ENCODE measurements around the gene ABAT.

The ABAT gene

DNA sequence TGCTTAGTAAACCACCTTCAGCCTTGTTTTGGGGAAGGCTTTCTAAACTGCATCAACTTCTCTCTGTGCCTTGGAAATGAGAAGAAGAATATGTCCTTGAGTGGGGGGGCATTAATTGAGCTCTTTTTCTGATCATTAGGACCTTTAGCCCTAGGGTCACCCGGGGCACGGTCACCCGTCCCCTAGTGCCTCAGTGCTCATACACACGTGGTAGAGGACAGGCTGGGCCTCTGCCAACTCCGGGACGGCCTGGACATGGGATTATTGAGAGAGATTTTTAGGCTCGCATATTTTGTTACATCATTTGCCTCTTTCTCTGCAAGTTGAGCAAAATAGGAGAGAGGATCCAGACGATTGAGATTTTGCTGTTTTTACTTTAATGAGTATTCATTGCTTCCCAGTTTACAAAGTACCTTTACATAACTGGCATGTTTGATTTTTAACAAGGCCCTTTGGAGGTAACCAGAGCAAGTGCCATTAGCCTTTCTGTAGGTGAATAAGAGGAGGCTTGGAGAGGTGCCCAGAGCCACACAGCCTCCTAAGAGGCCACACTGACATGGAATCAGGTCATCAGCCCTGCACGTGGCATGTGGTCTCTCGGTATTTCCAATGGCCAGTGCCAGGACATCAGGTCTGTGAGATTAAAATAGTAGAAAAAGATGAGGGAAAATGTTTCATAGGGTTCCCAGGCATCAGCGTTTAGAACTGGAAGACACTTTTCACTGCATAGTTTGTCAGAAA is 134.4 kb downstream of the ABAT start:
- Histone ChIP-seq H3K79me2 (ENCODE audit: insufficient read depth, low read length) (peaks cover 27% of the 10 kb centered on the region), H3K9me2 (replicated peaks; ENCODE audit: insufficient read depth, low read length) (no peaks in the 10 kb centered on the region), H3F3A (ENCODE audit: insufficient read depth) (no peaks in the 10 kb centered on the region), H4K20me1 (ENCODE audit: low read depth, low read length) (no peaks in the 10 kb centered on the region; the same call in 1 of the 2 replicates), H3K9ac (ENCODE audit: low read length) (no peak overlapping the region), H3K4me3 (ENCODE audit: insufficient read depth, low read length, poor library complexity, severe bottlenecking) (no peak overlapping the region), H3K4me2 (ENCODE audit: low read depth, low read length, poor library complexity, severe bottlenecking) (no peak overlapping the region), H3K9me3 (ENCODE audit: insufficient read depth, low read length) (no peaks in the 10 kb centered on the region), H3K27ac (ENCODE audit: low read depth, low read length) (no peak overlapping the region), H3K36me3 (ENCODE audit: low read length) (peaks cover 51% of the 10 kb centered on the region), H3K27me3 (ENCODE audit: low read length) (no peaks in the 10 kb centered on the region), H2AFZ (ENCODE audit: low read depth, low read length, severe bottlenecking) (no peak overlapping the region)
- TF ChIP-seq EZH2phosphoT487 (conservative IDR thresholded peaks at IDR 0.05; ENCODE audit: low read length), result no peak
- TF ChIP-seq, protein P1, sequence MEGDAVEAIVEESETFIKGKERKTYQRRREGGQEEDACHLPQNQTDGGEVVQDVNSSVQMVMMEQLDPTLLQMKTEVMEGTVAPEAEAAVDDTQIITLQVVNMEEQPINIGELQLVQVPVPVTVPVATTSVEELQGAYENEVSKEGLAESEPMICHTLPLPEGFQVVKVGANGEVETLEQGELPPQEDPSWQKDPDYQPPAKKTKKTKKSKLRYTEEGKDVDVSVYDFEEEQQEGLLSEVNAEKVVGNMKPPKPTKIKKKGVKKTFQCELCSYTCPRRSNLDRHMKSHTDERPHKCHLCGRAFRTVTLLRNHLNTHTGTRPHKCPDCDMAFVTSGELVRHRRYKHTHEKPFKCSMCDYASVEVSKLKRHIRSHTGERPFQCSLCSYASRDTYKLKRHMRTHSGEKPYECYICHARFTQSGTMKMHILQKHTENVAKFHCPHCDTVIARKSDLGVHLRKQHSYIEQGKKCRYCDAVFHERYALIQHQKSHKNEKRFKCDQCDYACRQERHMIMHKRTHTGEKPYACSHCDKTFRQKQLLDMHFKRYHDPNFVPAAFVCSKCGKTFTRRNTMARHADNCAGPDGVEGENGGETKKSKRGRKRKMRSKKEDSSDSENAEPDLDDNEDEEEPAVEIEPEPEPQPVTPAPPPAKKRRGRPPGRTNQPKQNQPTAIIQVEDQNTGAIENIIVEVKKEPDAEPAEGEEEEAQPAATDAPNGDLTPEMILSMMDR (IDR thresholded peaks at IDR 0.05; ENCODE audit: insufficient read depth, low read length, poor library complexity, severe bottlenecking), result no peak

DNA sequence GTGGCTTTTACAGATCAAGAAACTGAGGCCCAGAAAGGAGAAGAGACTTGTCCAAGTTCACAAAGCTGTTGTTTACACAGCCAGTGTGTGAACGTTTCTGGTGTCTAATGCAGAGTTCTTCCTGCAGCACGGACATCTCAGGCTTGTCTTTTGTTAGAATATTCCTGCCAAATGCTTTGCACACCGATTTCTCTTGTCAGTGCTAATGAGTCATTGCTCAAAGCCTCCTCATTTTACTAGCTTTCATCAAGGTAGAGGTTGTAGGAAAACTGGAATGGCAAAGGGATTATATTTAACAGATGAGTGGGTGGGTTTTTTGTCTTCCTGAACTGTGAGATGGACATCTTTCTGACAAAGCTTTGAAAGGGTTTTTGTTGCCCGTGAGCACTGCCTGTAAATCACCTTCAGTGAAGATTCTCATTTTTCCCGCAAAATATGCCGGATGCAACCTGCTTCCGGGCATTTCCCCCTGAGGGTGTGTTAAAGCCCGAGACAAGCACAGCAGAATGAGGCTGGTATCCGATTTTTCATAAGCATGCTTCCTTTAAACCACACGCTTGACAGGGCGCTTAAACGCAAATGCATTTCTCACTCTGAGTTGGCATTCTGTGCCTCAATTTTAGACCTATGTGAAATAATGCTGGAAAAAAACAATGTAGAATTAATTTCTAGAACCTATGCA is 137.9 kb downstream of the ABAT start:
- H3K9me3 ChIP-seq (ENCODE audit: insufficient read depth, low read length), result no peaks in the 10 kb centered on the region
- H3K27me3 ChIP-seq (ENCODE audit: low read length), result no peaks in the 10 kb centered on the region
- H3K27ac ChIP-seq (ENCODE audit: low read depth, low read length), result no peak overlapping the region
- no peak overlapping the region for H3K4me3 ChIP-seq (ENCODE audit: insufficient read depth, low read length, poor library complexity, severe bottlenecking)
- H3F3A ChIP-seq (ENCODE audit: insufficient read depth), result 0 out of 2 replicates have a peak, but pooled peaks cover 4% of the 10 kb centered on the region
- peaks cover 54% of the 10 kb centered on the region for H3K36me3 ChIP-seq (ENCODE audit: low read length)
- H3K79me2 ChIP-seq (ENCODE audit: insufficient read depth, low read length), result peaks cover 6% of the 10 kb centered on the region
- no peak overlapping the region for H2AFZ ChIP-seq (ENCODE audit: low read depth, low read length, severe bottlenecking)
- H3K4me2 ChIP-seq (ENCODE audit: low read depth, low read length, poor library complexity, severe bottlenecking), result no peak overlapping the region
- TF ChIP-seq EZH2phosphoT487 (conservative IDR thresholded peaks at IDR 0.05; ENCODE audit: low read length), result no peak
- TF ChIP-seq, protein P1 (IDR thresholded peaks at IDR 0.05; ENCODE audit: insufficient read depth, low read length, poor library complexity, severe bottlenecking), result no peak
- H3K9me2 ChIP-seq (replicated peaks; ENCODE audit: insufficient read depth, low read length), result no peaks in the 10 kb centered on the region
- H3K9ac ChIP-seq (ENCODE audit: low read length), result no peak overlapping the region
- no peaks in the 10 kb centered on the region for H4K20me1 ChIP-seq (ENCODE audit: low read depth, low read length)

DNA sequence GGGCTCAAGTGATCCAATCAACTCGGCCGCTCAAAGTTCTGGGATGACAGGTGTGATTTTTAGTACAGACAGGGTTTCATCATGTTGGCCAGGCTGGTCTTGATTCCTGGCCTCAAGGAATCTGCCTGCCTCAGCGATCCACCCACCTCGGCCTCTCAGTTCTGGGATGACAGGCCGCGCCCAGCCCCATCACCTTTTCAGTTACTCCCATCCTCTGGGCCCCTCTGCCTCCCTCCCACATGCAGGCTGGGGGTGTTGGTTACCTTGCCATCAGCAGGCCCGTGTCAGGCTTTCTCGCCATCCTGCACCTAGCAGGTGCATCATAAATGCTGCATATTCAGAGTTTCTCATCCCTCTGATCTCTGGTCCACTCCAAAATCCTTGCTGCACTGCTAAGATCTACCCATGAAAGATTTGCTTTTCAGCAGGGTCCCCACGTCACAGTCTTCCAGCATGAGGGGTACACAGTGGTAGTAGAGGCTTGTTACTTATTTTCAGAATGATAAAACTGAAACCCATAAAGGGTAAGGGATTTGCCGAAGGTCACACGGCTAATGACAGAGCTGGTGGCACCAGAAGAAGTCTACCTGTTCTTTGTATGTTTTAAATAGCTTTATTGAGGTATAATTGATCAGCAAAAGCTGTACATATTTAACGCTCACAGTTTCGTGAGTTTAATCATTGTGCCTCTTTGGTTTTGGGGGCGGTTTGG is 139.8 kb downstream of the ABAT start:
- Histone ChIP-seq H4K20me1 (ENCODE audit: low read depth, low read length) (no peaks in the 10 kb centered on the region), H3F3A (ENCODE audit: insufficient read depth) (0 out of 2 replicates have a peak, but pooled peaks cover 5% of the 10 kb centered on the region), H3K4me3 (ENCODE audit: insufficient read depth, low read length, poor library complexity, severe bottlenecking) (no peak overlapping the region), H3K9me3 (ENCODE audit: insufficient read depth, low read length) (no peaks in the 10 kb centered on the region), H3K27me3 (ENCODE audit: low read length) (no peaks in the 10 kb centered on the region), H3K27ac (ENCODE audit: low read depth, low read length) (no peak overlapping the region), H3K36me3 (ENCODE audit: low read length) (peaks cover 42% of the 10 kb centered on the region), H3K79me2 (ENCODE audit: insufficient read depth, low read length) (peaks cover under 1% of the 10 kb centered on the region), H2AFZ (ENCODE audit: low read depth, low read length, severe bottlenecking) (no peak overlapping the region), H3K4me2 (ENCODE audit: low read depth, low read length, poor library complexity, severe bottlenecking) (no peak overlapping the region), H3K9me2 (replicated peaks; ENCODE audit: insufficient read depth, low read length) (no peaks in the 10 kb centered on the region), H3K9ac (ENCODE audit: low read length) (no peak overlapping the region)
- TF ChIP-seq EZH2phosphoT487 (conservative IDR thresholded peaks at IDR 0.05; ENCODE audit: low read length), result no peak
- TF ChIP-seq, protein P1 (IDR thresholded peaks at IDR 0.05; ENCODE audit: insufficient read depth, low read length, poor library complexity, severe bottlenecking), result no peak

Data from SU-DHL-6 (cell line).